Epithelial cell of umbilical artery (primary cell): ENCODE data around the gene UBE2S. TPM values are rescaled to one million over a fixed set of nuclear protein-coding genes. Genes with fewer than 3 reads are reported as not detected.

Experiments used
- total RNA-seq: library from RNA; depleted of rRNA; stranded (reverse); fragments of >200 nt; gene quantifications from 2 replicates; pipeline ENCODE4 v1.2.3, GENCODE V29; 2014

Gene UBE2S
- 168 and 599 TPM in 2 replicates for total RNA-seq

GRCh38 chr19:55407550-55407799, at the start of gene UBE2S:
Gene UBE2S, minus strand, starts transcription at chr19:55407788. Its CDS starts 199 bp downstream, at chr19:55407589.

DNA sequence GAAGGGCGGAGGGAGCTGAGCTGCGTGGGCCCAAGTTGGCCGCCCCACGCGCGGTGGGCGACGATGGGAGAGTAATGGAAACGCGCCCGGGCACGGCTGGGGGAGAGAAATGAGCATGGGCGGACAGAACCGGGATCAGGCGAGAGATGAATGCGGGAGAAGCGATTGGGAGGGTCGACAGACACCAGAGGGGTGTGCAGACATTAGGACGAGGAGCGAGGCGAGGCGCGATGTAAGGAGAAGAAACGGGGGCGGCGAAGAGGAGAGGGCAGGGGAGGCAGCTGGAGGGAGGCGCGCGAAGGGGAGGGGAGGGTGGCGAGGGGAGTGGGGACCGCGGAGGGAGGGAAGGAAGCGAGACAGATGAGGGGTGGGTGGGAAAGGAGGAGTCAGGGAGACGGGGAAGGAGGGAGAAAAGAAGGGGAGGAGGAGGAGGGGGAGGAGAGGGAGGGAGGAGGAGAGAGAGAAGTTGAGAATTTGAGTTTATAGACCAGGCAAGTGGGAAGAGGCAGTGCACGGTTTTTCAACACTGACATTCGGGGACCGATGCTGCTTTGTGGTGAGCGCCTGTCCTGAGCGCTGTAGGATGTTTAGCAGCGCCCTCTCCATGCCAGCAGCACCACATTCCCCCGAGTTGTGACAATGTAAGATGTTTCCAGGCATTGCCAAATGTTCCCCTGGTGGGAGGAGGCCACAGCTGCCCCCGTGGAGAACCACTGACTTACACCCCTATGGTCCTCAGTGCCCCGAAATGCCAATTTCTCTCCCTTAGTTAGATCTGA, 35.6 kb upstream of the UBE2S start, which contains the start of gene SHISA7:
Gene SHISA7, minus strand, starts transcription at position 256 of the 779 bp plus-strand sequence. CDS start 437 bp downstream, outside the sequence.

GRCh38 chr19:55385724-55386492, 21.7 kb downstream of the UBE2S start, which contains the start of gene RPL28:
Gene RPL28, plus strand, starts transcription at chr19:55385932. Its CDS starts 426 bp downstream, at chr19:55386358.

GRCh38 chr19:55384131-55384919, 23.3 kb downstream of the UBE2S start, which contains the start of gene TMEM238:
Gene TMEM238, minus strand, starts transcription at chr19:55384292. Its CDS starts 33 bp downstream, at chr19:55384259.

GRCh38 chr19:55376241-55376933, 31.2 kb downstream of the UBE2S start, which contains the start of gene TMEM190:
Gene TMEM190, plus strand, starts transcription at chr19:55376826. Its CDS starts 28 bp downstream, at chr19:55376854.

GRCh38 chr19:55370305-55370988, 37.1 kb downstream of the UBE2S start, which contains the start of gene IL11:
Gene IL11, minus strand, starts transcription at chr19:55370463. Its CDS starts 153 bp downstream, at chr19:55370310.

DNA sequence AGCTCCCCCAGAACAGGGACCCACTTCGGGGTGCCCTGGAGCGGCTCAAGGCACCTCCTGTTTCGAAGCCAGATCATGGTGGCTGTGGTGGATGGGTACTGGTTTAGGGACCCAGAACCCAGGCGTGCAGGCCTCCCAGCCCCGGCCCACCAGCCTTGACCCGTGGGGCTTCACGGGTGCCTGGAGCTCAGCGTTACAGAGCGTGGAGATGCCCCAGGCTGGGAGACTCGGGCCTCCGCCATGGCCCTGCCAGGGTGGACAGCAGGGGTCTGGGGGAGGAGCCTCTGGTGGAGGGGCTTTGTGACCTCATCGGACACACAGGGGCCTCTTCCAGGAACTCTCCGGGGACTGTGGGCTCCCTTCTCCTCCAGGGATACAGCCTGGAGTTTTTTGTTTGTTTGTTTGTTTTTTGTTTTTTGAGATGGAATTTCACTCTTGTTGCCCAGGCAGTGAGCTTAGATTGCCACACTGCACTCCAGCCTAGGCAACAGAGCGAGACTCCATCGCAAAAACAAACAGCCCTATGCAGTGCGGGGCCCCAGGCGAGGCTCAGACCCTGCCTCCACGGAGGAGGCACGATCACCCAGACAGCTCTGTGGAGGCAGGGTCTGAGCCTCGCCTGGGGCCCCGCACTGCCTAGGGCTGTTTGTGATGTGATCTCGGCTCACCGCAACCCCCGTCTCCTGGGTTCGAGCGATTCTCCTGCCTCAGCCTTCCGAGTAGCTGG, 44.4 kb downstream of the UBE2S start, which contains the start of gene GARIN5B:
Gene GARIN5B, minus strand, starts transcription at position 271 of the 727 bp plus-strand sequence. Its CDS starts 194 bp downstream, at position 77.

DNA sequence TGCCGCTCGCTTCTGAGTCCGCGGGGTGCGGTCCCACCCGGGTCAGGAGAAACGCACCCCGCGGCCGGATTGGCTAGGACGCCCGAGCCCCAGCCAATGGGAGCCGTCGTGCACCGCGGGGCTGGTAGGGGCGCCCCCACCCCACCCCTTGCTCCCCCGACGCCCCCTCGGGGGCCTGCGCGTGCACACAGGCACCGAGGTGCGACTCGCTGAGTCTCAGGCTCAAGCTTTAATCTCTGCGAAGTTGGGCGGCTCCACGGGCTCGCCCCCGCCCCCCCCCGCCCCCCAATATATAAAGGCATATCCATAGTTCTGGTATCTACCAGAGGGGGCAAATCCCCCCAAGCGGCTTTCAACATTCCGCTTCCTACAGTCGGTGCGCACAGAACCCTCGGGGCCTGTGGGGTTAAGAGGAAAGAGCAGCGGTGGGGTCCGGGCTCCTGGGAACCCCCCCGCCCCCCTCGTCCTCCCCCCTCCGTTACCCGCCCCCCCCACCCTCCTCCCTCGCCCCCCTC, 52.8 kb downstream of the UBE2S start, which contains the start of gene COX6B2:
Gene COX6B2, minus strand, starts transcription at position 22 of the 515 bp plus-strand sequence. CDS start 198 bp downstream, outside the sequence.

Other genes starting within 250 kb of the UBE2S start
- gene DNAAF3, start 241.2 kb downstream of the UBE2S start, total RNA-seq, result 0.32 and 0.76 TPM in 2 replicates
- not detected in 2 replicates for gene SYT5, start 227.5 kb downstream of the UBE2S start, total RNA-seq
- 0.32 and 3.5 TPM in 2 replicates for gene PTPRH, start 198.3 kb downstream of the UBE2S start, total RNA-seq
- 0.32 and 0.91 TPM in 2 replicates for gene TMEM86B, start 179.0 kb downstream of the UBE2S start, total RNA-seq
- 20.1 and 22.3 TPM in 2 replicates for gene PPP6R1, start 148.8 kb downstream of the UBE2S start, total RNA-seq
- gene HSPBP1, start 127.7 kb downstream of the UBE2S start, total RNA-seq, result 29.6 and 38.0 TPM in 2 replicates
- 0.61 and 0.65 TPM in 2 replicates for gene BRSK1, start 123.8 kb downstream of the UBE2S start, total RNA-seq
- not detected in 2 replicates for gene TMEM150B, start 82.4 kb downstream of the UBE2S start, total RNA-seq
- 3.9 and 4.7 TPM in 2 replicates for gene KMT5C, start 67.9 kb downstream of the UBE2S start, total RNA-seq
- gene COX6B2, start 53.1 kb downstream of the UBE2S start, total RNA-seq, result under 0.01 TPM in 1 of 2 replicates, not detected in the other
- not detected in 2 replicates for gene GARIN5B, start 44.5 kb downstream of the UBE2S start, total RNA-seq
- 0.46 and 2.6 TPM in 2 replicates for gene IL11, start 37.3 kb downstream of the UBE2S start, total RNA-seq
- gene TMEM190, start 31.0 kb downstream of the UBE2S start, total RNA-seq, result not detected in 2 replicates
- gene TMEM238, start 23.5 kb downstream of the UBE2S start, total RNA-seq, result 0.65 TPM in 1 of 2 replicates, not detected in the other
- gene RPL28, start 21.9 kb downstream of the UBE2S start, total RNA-seq, result 112 and 274 TPM in 2 replicates
- not detected in 2 replicates for gene SHISA7, start 35.5 kb upstream of the UBE2S start, total RNA-seq
- 50.6 and 74.1 TPM in 2 replicates for gene ISOC2, start 53.9 kb upstream of the UBE2S start, total RNA-seq
- gene C19orf85, start 57.0 kb upstream of the UBE2S start, total RNA-seq, result not detected in 2 replicates
- 0.30 and 2.6 TPM in 2 replicates for gene ZNF628, start 68.8 kb upstream of the UBE2S start, total RNA-seq
- gene NAT14, start 77.4 kb upstream of the UBE2S start, total RNA-seq, result 11.7 and 18.2 TPM in 2 replicates
- 0.32 and 2.3 TPM in 2 replicates for gene SSC5D, start 80.6 kb upstream of the UBE2S start, total RNA-seq
- gene SBK2, start 129.3 kb upstream of the UBE2S start, total RNA-seq, result not detected in 2 replicates
- 0.32 TPM in 1 of 2 replicates, not detected in the other for gene SBK3, start 137.8 kb upstream of the UBE2S start, total RNA-seq
- gene ZNF579, start 173.1 kb upstream of the UBE2S start, total RNA-seq, result 3.2 TPM in 2 replicates
- gene FIZ1, start 191.7 kb upstream of the UBE2S start, total RNA-seq, result 1.8 and 2.6 TPM in 2 replicates
- gene ZNF524, start 192.5 kb upstream of the UBE2S start, total RNA-seq, result 7.8 and 10.3 TPM in 2 replicates
- gene ZNF865, start 197.9 kb upstream of the UBE2S start, total RNA-seq, result 0.61 and 0.65 TPM in 2 replicates
- gene ZNF784, start 216.8 kb upstream of the UBE2S start, total RNA-seq, result 3.6 and 3.8 TPM in 2 replicates
- 1.9 and 2.7 TPM in 2 replicates for gene ZNF580, start 233.2 kb upstream of the UBE2S start, total RNA-seq
- gene ZNF581, start 235.9 kb upstream of the UBE2S start, total RNA-seq, result 16.1 and 21.4 TPM in 2 replicates
- gene CCDC106, start 240.4 kb upstream of the UBE2S start, total RNA-seq, result 7.6 and 7.8 TPM in 2 replicates
- gene U2AF2, start 247.2 kb upstream of the UBE2S start, total RNA-seq, result 87.7 and 143 TPM in 2 replicates